PC-3 (cell line): ENCODE data around the gene NUDT7. TPM values are rescaled to one million over a fixed set of nuclear protein-coding genes. Genes with fewer than 3 reads are reported as not detected.

Source experiments
- ATAC-seq: fragments of 200-7000 bp; cut with Tn5 transposase; 2 replicates; pipeline ENCODE4 v1.9.1; 2020; ENCODE audit warnings: mild to moderate bottlenecking, moderate library complexity
- BruUV-seq: library from RNA; stranded (reverse); fragments of 400-500 nt; replicated peaks from 2 replicates; lab custom pipeline; 2021; lab: Mats Ljungman, UMichigan
- CTCF ChIA-PET: fragments of 300-600 bp; sonication (Branson Sonifier 250); formaldehyde crosslinking; loops from one replicate; lab custom pipeline; 2022; ENCODE audit warnings: antibody characterized with exemption; lab: Charles Lee
- POLR2A ChIA-PET: fragments of 300-600 bp; sonication (Branson Sonifier 250); formaldehyde crosslinking; loops from one replicate; lab custom pipeline; 2022; ENCODE audit warnings: antibody characterized with exemption; ENCODE audit not compliant: unreplicated experiment; lab: Charles Lee
- DNase-seq: peaks from one replicate; pipeline ENCODE4 v3.0.0-alpha.2; 2015
- H2AFZ ChIP-seq: fragments of 300-600 bp; sonication (generic); 2 replicates; pipeline ENCODE4 v1.6.0; 2016; ENCODE audit warnings: antibody characterized with exemption, low read length
- H3F3A ChIP-seq: fragments of 300-600 bp; sonication (generic); one replicate; pipeline ENCODE4 v1.6.0; 2017; ENCODE audit warnings: antibody characterized with exemption, low read length, control low read depth, mild to moderate bottlenecking; ENCODE audit not compliant: unreplicated experiment
- H3K27ac ChIP-seq: fragments of 300-600 bp; sonication (generic); 2 replicates; pipeline ENCODE4 v1.5.1; 2016; ENCODE audit warnings: mild to moderate bottlenecking, low read length
- H3K27me3 ChIP-seq: fragments of 300-600 bp; sonication (generic); 2 replicates; pipeline ENCODE4 v1.6.1; 2016; ENCODE audit warnings: low read length, mixed read lengths
- H3K36me3 ChIP-seq: fragments of 300-600 bp; sonication (generic); 2 replicates; pipeline ENCODE4 v1.6.1; 2016; ENCODE audit warnings: low read depth, mixed run types, low read length, mixed read lengths
- H3K4me1 ChIP-seq: fragments of 300-600 bp; sonication (generic); 2 replicates; pipeline ENCODE4 v1.5.1; 2016; ENCODE audit warnings: low read length; ENCODE audit not compliant: insufficient read depth
- H3K4me2 ChIP-seq: fragments of 300-600 bp; sonication (generic); 2 replicates; pipeline ENCODE4 v1.6.0; 2016; ENCODE audit warnings: low read length
- H3K4me3 ChIP-seq: fragments of 300-600 bp; sonication (generic); 2 replicates; pipeline ENCODE4 v1.5.1; 2016; ENCODE audit warnings: mild to moderate bottlenecking, low read length, mixed read lengths
- H3K79me2 ChIP-seq: fragments of 300-600 bp; sonication (generic); 2 replicates; pipeline ENCODE4 v1.6.1; 2017; ENCODE audit warnings: low read length, mixed read lengths
- H3K9ac ChIP-seq: fragments of 300-600 bp; sonication (generic); 2 replicates; pipeline ENCODE4 v1.6.0; 2016; ENCODE audit warnings: mild to moderate bottlenecking, low read length
- H3K9me2 ChIP-seq: fragments of 300-600 bp; sonication (generic); replicated peaks from 2 replicates; pipeline ENCODE4 v1.6.1; 2016; ENCODE audit warnings: mixed run types, low read length, mixed read lengths
- H3K9me3 ChIP-seq: fragments of 300-600 bp; sonication (generic); 2 replicates; pipeline ENCODE4 v1.6.1; 2016; ENCODE audit warnings: low read length, mixed read lengths
- H4K20me1 ChIP-seq: fragments of 300-600 bp; sonication (generic); 2 replicates; pipeline ENCODE4 v1.6.1; 2016; ENCODE audit warnings: low read length, mixed read lengths
- EZH2 ChIP-seq: fragments of 300-600 bp; sonication (generic); IDR thresholded peaks from one replicate; pipeline ENCODE4 v1.6.1; 2017; ENCODE audit warnings: antibody characterized with exemption, mild to moderate bottlenecking, low read length; ENCODE audit not compliant: unreplicated experiment
- EZH2phosphoT487 ChIP-seq: fragments of 300-600 bp; sonication (generic); IDR thresholded peaks from 2 replicates; pipeline ENCODE4 v1.6.1; 2018; ENCODE audit warnings: mild to moderate bottlenecking, antibody characterized with exemption, low read length, borderline replicate concordance
- intact Hi-C: fragments of 100-400 bp; cut with micrococcal nuclease; formaldehyde crosslinking; loops from 2 replicates; pipeline ENCODE4 v1.9.0; 2023
- total RNA-seq: library from RNA; depleted of rRNA; stranded (reverse); fragments of >200 nt; gene quantifications from 2 replicates; pipeline ENCODE4 v1.2.3, GENCODE V29; 2014
- TF ChIP-seq, protein P1 (sequence below): fragments of 300-600 bp; sonication (generic); conservative IDR thresholded peaks from 2 replicates; pipeline ENCODE4 v1.5.1; 2017; ENCODE audit warnings: antibody characterized with exemption, low read depth, mild to moderate bottlenecking, low read length

NUDT7 gene
- total RNA-seq, 1 experiment from 2014 or later = not detected

DNA sequence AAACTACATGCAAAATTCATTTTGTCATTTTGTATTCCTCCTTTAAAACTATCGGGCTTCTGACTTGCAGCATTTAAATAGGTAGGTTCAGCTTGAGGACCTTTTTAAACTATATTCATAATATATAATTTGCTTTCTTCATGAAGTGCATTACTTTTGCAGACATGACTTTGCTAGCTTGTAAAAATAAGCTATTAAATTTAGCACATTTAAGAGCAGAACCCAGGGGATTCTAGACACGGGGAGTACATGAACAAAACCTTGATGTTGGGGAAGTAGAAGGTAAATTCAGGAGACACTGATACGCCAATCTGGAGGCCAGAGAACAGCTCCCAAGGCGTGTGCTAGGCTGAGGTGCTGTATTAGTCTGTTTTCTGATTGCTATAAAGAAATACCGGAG, 32.3 kb upstream of the NUDT7 start:
- Histone ChIP-seq H3K4me2 (no peak overlapping the region), H3K9me2 (no peaks in the 10 kb centered on the region), H3K27me3 (no peaks in the 10 kb centered on the region), H3K4me1 (no peaks in the 10 kb centered on the region), H4K20me1 (no peaks in the 10 kb centered on the region), H3K9ac (no peak overlapping the region), H3K4me3 (no peak overlapping the region), H3K79me2 (no peaks in the 10 kb centered on the region), H2AFZ (no peak overlapping the region), H3F3A (no peaks in the 10 kb centered on the region), H3K9me3 (no peaks in the 10 kb centered on the region), H3K36me3 (no peaks in the 10 kb centered on the region), H3K27ac (no peak overlapping the region)
- POLR2A ChIA-PET = no interaction called here
- DNase-seq (no peak), ATAC-seq (no peak)
- intact Hi-C loops = no loop called here
- BruUV-seq = no TSS peak
- CTCF ChIA-PET = no interaction called here
- TF ChIP-seq, protein P1, sequence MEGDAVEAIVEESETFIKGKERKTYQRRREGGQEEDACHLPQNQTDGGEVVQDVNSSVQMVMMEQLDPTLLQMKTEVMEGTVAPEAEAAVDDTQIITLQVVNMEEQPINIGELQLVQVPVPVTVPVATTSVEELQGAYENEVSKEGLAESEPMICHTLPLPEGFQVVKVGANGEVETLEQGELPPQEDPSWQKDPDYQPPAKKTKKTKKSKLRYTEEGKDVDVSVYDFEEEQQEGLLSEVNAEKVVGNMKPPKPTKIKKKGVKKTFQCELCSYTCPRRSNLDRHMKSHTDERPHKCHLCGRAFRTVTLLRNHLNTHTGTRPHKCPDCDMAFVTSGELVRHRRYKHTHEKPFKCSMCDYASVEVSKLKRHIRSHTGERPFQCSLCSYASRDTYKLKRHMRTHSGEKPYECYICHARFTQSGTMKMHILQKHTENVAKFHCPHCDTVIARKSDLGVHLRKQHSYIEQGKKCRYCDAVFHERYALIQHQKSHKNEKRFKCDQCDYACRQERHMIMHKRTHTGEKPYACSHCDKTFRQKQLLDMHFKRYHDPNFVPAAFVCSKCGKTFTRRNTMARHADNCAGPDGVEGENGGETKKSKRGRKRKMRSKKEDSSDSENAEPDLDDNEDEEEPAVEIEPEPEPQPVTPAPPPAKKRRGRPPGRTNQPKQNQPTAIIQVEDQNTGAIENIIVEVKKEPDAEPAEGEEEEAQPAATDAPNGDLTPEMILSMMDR = no peak
- no peak for TF ChIP-seq EZH2
- no peak for TF ChIP-seq EZH2phosphoT487

DNA sequence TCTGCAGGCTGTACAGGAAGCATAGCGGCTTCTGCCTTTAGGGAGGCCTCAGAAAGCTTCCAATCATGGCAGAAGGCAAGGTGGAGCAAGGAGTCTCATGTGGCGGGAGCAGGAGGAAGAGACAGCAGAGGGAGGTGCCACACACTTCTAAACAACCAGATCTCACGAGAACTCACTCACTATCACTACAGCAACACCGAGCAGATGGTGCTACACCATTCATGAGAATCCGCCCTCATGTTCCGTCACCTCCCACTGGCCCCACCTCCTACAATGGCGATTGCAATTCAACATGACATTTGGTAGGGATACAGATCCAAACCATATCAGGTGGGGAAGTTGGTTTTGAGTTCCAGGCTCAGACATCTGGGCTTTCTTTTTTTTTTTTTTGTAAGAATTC, 31.9 kb upstream of the NUDT7 start:
- Histone ChIP-seq H3K79me2 (no peaks in the 10 kb centered on the region), H3K4me1 (no peaks in the 10 kb centered on the region), H4K20me1 (no peaks in the 10 kb centered on the region), H3F3A (no peaks in the 10 kb centered on the region), H3K27ac (no peak overlapping the region), H3K4me2 (no peak overlapping the region), H3K9me3 (no peaks in the 10 kb centered on the region), H2AFZ (no peak overlapping the region), H3K9ac (no peak overlapping the region), H3K36me3 (no peaks in the 10 kb centered on the region), H3K9me2 (no peaks in the 10 kb centered on the region), H3K4me3 (no peak overlapping the region), H3K27me3 (no peaks in the 10 kb centered on the region)
- no peak for ATAC-seq
- POLR2A ChIA-PET = no interaction called here
- CTCF ChIA-PET = no interaction called here
- TF ChIP-seq EZH2phosphoT487 = no peak
- TF ChIP-seq EZH2 = no peak
- TF ChIP-seq, protein P1 = no peak
- BruUV-seq = no TSS peak
- no peak for DNase-seq
- intact Hi-C loops = no loop called here

DNA sequence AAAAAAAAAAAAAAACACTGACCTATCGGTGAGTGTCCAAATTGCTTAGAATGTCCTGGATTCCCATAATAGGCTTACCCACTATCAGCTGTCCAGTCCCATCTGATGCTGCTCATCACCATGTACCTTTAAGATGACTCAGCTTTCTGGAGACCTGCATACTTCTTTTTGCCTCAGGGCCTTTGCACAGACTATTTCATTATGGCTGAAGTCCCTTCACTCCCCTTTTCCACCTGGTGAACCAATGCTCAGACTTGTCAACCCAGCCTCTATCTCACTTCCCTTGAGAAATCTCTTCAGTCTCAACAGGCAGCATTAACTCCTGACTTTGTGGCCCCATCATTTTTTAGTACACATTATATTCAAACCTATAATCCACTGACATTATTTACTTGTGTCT, 29.7 kb upstream of the NUDT7 start:
- DNase-seq (no peak), ATAC-seq (no peak)
- Histone ChIP-seq H3K79me2 (no peaks in the 10 kb centered on the region), H3K4me3 (no peak overlapping the region), H3K36me3 (no peaks in the 10 kb centered on the region), H3F3A (no peaks in the 10 kb centered on the region), H3K27me3 (no peaks in the 10 kb centered on the region), H3K4me2 (no peak overlapping the region), H3K4me1 (no peaks in the 10 kb centered on the region), H3K9ac (no peak overlapping the region), H3K9me2 (no peaks in the 10 kb centered on the region), H4K20me1 (no peaks in the 10 kb centered on the region), H3K9me3 (no peaks in the 10 kb centered on the region), H2AFZ (no peak overlapping the region), H3K27ac (no peak overlapping the region)
- CTCF ChIA-PET = no interaction called here
- intact Hi-C loops = no loop called here
- BruUV-seq = no TSS peak
- POLR2A ChIA-PET = no interaction called here
- TF ChIP-seq, protein P1 = no peak
- TF ChIP-seq EZH2phosphoT487 (no peak), EZH2 (no peak)
